Measurements from ENCODE around the gene CACNG7.

GRCh38 chr19:53962887-53963431 is 53.9 kb downstream of the CACNG7 start, which contains the start of gene CACNG8:
- TF ChIP-seq, protein P1, sequence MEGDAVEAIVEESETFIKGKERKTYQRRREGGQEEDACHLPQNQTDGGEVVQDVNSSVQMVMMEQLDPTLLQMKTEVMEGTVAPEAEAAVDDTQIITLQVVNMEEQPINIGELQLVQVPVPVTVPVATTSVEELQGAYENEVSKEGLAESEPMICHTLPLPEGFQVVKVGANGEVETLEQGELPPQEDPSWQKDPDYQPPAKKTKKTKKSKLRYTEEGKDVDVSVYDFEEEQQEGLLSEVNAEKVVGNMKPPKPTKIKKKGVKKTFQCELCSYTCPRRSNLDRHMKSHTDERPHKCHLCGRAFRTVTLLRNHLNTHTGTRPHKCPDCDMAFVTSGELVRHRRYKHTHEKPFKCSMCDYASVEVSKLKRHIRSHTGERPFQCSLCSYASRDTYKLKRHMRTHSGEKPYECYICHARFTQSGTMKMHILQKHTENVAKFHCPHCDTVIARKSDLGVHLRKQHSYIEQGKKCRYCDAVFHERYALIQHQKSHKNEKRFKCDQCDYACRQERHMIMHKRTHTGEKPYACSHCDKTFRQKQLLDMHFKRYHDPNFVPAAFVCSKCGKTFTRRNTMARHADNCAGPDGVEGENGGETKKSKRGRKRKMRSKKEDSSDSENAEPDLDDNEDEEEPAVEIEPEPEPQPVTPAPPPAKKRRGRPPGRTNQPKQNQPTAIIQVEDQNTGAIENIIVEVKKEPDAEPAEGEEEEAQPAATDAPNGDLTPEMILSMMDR (IDR thresholded peaks at IDR 0.05): no peak
- TF ChIP-seq EP300 (IDR thresholded peaks at IDR 0.05) (no peak), POLR2AphosphoS5 (IDR thresholded peaks at IDR 0.05) (no peak)
